Measurements from ENCODE around the gene HSPH1.

The HSPH1 gene

GRCh38 chr13:31094331-31095015, 67.2 kb downstream of the HSPH1 start (continued):
- TF ChIP-seq GLIS3 (CRISPR knock-in tag; IDR thresholded peaks at IDR 0.05) (no peak), ZFP3 (CRISPR knock-in tag; IDR thresholded peaks at IDR 0.05) (no peak), POU6F1 (CRISPR knock-in tag; IDR thresholded peaks at IDR 0.05; ENCODE audit: borderline replicate concordance, low read depth) (no peak), ZFP30 (CRISPR knock-in tag; IDR thresholded peaks at IDR 0.05) (no peak), CREB5 (CRISPR knock-in tag; IDR thresholded peaks at IDR 0.05; ENCODE audit: low read depth) (no peak), ESRRG (CRISPR knock-in tag; IDR thresholded peaks at IDR 0.05) (no peak)

GRCh38 chr13:31093145-31093885, 68.4 kb downstream of the HSPH1 start:
- TF ChIP-seq ZNF70 (CRISPR knock-in tag; IDR thresholded peaks at IDR 0.05) (no peak), ISL1 (CRISPR knock-in tag; IDR thresholded peaks at IDR 0.05) (no peak), PPARA (CRISPR knock-in tag; IDR thresholded peaks at IDR 0.05; ENCODE audit: borderline replicate concordance) (no peak), GLIS3 (CRISPR knock-in tag; IDR thresholded peaks at IDR 0.05) (no peak), CREB5 (CRISPR knock-in tag; IDR thresholded peaks at IDR 0.05; ENCODE audit: low read depth) (no peak), CSRNP3 (CRISPR knock-in tag; IDR thresholded peaks at IDR 0.05) (no peak), ZNF565 (CRISPR knock-in tag; conservative IDR thresholded peaks at IDR 0.05; ENCODE audit: low read depth) (no peak), OSR1 (CRISPR knock-in tag; IDR thresholded peaks at IDR 0.05) (no peak), TSHZ2 (CRISPR knock-in tag; IDR thresholded peaks at IDR 0.05) (no peak), ESRRG (CRISPR knock-in tag; IDR thresholded peaks at IDR 0.05) (no peak), TOX (CRISPR knock-in tag; IDR thresholded peaks at IDR 0.05; ENCODE audit: borderline replicate concordance) (no peak), SNAI2 (CRISPR knock-in tag; IDR thresholded peaks at IDR 0.05) (no peak), PATZ1 (CRISPR knock-in tag; IDR thresholded peaks at IDR 0.05; ENCODE audit: borderline replicate concordance) (no peak)
- no peak for ATAC-seq

- no peak for ATAC-seq
- TF ChIP-seq PPARA (CRISPR knock-in tag; IDR thresholded peaks at IDR 0.05; ENCODE audit: borderline replicate concordance), result no peak
- no peak for TF ChIP-seq GLIS3 (CRISPR knock-in tag; IDR thresholded peaks at IDR 0.05)
Observed at GRCh38 chr13:31092646-31093045, 69.1 kb downstream of the HSPH1 start.

All from SK-N-SH treated with all-trans-retinoic acid at 6 μM for 48 hours (cell line).